Measurements from ENCODE around the gene FALEC.

FALEC gene

DNA sequence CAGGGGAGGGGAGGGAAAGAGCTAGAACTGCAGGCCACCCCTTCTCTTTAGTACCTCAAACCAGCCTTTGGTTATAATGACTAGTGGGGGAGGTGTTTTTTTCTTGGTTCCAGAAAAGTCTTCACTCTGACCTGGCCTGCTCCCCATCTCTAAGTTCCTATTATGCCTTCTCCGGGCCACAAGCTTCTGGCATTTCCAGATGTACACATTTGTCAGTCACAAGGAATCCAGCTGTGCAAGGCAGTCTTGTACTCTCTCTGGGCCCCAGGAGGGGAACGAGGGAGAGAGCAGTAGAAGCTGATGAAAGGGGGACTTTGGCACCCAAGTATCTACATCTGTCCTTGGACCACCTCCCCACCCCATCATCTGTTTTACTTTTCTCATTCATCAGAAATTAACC is 2.7 kb upstream of the FALEC start:
- no peak for DNase-seq

GRCh38 chr1:150513351-150513791 is 2.2 kb upstream of the FALEC start:
- DNase-seq = no peak

- no peak for DNase-seq
Observed at GRCh38 chr1:150514260-150514659, 1.3 kb upstream of the FALEC start.

DNA sequence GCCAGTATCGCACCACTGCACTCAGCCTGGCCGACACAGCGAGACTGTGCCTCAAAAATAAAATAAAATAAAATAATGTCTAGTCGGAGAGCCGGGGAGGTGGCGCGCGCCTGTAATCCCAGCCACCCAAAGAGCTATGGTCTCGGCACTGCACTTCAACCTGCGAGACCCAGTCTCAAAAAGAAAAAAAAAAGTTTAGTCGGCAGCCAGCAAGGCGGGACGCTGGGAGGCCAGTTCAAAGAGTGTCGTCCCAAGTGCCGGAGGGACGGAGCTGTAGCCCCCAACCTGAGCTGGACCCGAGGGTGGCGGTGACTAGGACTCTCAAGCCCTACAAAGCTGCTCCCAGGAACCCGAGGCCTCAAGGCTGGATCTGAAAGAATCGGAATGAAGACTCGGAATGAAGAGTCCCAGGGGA is 632 bp upstream of the FALEC start:
- DNase-seq = no peak

GRCh38 chr1:150516050-150516591 is 569 bp downstream of the FALEC start:
- no peak for DNase-seq

- DNase-seq = peak in 1 of 2 experiments; percentile 2
Observed at GRCh38 chr1:150516616-150517015, 1.1 kb downstream of the FALEC start.

- DNase-seq = no peak
Observed at GRCh38 chr1:150521196-150521968, 5.8 kb downstream of the FALEC start.

GRCh38 chr1:150525348-150525747 is 9.8 kb downstream of the FALEC start:
- no peak for DNase-seq

- DNase-seq = no peak
Observed at GRCh38 chr1:150528196-150528595, 12.6 kb downstream of the FALEC start.

GRCh38 chr1:150529017-150529416 is 13.5 kb downstream of the FALEC start:
- DNase-seq = no peak

DNA sequence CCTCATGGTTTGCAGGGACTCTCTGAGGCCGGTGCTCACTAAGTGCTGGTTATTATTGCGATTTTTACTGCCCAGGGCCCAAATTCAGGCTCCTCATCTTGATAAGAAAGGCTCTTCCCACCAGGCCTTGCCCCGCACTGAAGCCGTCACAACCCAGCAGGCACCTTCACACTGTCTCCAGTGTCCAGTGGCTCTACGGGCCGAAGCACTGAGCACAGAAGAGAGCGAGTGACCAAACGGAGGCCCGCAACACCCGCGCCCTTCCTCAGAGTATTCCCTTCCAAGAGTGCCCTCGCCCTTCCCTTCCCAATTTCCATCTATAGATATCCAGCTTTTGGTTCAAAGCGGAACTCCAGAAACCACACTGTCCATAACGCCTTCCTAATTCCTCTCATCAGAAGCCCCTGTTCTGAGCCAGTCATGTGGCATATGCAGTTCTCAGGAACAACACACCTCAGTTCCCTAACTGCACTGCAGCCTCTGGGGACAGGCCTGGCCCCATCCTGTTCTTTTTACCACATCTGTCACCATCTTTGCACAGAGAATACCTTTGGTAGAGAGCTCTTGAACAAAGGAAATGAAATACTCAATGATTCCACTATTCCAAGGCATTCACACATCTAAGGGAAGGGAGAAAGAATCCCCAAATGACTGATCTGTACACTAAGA is 15.1 kb downstream of the FALEC start:
- DNase-seq = no peak

- DNase-seq = no peak
Observed at GRCh38 chr1:150532860-150533259, 17.3 kb downstream of the FALEC start.

DNA sequence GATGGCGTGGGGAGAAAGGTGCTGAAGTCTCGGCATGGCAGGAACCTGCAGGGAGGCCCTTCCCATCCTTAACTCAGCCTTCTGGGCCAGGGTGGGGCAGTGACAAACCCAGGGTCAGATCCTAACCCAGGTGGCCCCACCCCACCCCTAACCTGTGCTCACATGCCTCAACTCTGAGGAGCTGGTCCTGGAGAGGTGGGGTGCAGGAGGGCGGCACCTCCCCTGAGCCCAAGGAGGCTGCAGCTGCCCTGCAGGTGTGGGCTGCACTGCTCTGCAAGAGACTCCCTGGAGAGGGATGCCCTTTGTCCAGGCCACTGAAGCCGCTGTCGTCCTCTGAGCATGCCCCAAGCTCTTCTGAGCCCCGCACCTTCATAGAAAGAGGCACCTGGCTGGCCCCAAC is 18.4 kb downstream of the FALEC start:
- no peak for DNase-seq

DNA sequence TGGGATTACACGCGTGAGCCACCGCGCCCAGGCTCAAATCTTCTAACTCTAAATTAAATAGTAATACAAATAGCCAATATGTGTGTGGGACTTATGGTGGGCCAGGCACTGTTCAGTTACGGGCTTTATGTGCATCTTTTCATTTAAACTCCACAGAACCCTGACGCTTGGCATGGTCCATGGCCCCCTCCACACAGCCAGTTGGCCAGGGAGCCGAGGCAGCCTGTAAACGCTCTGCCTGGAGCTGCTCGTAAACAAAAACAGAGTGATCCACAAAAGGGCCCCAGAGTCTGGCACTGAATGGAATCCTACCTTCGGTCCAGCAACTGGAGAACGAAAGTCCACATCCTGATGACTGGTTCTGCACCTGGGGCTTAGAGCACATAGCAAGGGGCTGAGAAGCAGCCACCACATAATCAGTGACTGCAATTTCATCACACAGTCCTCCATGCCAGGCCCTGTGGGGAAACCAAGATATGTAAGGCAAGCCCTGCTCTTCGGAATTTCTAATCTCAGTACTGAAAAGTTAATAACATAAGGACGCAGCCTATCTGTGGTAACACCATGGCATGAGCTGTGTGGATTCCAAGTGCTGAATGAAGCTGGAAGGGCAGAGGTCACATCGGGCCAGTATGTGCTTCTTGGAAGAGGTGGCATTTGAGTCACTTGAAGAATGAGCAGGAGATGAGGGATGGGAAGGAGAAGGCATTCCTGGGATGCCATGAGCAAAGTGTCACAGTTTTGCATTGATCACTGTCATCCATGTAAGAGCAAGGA is 20.1 kb downstream of the FALEC start:
- DNase-seq = peak in 1 of 2 experiments; percentile 33

GRCh38 chr1:150536836-150537731 is 21.5 kb downstream of the FALEC start:
- DNase-seq = no peak

DNA sequence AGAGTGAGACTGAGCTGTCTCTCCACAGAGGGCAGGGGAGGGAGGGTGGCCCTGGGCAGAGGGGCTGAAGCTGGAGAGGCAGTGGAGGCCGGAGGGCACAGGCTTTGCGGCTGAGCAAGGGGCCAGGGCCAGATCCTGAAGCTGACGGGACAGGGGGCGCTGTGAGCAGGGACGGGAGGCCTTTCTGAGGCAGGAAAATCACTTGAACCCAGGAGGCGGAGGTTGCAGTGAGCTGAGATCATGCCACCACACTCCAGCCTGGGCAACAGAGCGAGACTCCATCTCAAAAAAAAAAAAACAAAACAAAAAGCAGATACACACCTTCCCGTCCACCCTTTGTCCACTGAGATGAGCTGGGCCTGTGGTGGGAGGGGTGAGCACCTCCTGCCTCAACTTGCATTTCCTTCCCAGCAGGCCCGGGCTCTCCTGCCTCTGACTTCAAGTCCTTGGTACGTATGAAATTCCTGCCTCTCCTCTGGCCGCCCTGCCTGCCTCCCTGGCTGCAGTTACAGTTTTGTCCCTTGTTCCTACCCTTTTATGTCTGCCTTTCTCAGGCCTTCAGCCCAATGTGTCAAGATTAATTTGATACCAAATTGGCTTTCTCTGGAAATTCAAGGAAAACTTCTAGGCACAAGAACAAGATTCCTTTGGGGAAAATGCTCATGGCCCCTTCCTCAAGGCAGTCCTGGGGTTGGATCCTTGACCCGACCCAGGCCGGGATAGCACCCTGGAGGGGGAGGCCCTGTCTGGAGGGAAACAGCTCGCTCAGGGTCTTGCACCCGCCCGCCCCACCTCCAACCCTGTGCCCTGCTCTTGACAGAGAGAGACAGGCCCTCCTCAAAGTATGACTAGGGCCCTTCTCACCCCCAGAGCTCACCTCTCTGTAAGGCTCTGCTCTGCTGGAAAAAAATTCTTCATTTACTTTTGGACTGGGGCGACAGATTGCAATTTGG is 22.5 kb downstream of the FALEC start:
- peak in 1 of 2 experiments; percentile 49 for DNase-seq

GRCh38 chr1:150543500-150544143 is 28.1 kb downstream of the FALEC start:
- DNase-seq = no peak

DNA sequence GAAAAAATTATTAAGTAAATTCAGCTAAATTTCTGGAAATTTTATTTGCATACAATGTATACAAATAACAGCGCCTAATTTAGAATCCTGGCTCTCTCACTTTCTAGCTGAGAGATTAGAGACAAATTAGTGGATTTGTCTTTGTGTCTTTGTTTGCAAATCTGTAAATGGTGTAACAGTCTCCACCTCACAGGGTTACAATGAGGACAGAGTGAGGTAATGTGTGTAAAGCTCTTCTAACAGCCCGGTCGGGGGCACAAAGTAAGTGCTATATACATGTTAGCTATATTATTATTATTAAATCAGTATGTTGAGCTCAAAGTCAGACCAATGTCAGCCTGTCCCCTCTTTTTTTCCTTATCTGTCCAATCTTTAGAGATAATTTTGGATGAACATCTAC is 28.7 kb downstream of the FALEC start:
- DNase-seq = no peak

DNA sequence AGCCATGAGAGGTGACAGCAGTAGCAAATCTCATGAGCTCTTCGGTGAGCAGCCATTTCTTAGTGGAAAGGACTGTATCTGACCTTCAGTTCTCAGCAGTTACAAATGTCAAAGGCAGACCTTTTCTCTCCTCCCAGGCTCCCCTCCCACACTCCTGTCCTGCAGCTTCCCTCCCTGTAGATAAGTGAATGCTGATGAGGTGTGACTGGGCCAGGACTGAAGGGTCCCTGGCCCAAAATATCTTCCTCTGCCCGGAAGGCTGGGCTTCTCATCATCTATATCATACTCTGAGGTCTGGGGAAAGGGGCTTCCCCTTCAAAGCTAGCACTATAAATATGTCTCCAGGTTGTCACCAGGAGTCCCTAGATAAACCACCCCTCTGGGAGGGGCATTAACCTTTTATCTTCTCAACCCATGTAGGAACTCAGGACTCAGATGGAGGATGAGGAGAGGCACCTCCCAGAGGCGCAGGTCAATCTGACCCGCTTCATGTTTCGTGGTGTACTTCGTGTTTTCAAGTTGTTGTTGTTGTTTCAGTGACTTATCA is 30.0 kb downstream of the FALEC start:
- no peak for DNase-seq

DNA sequence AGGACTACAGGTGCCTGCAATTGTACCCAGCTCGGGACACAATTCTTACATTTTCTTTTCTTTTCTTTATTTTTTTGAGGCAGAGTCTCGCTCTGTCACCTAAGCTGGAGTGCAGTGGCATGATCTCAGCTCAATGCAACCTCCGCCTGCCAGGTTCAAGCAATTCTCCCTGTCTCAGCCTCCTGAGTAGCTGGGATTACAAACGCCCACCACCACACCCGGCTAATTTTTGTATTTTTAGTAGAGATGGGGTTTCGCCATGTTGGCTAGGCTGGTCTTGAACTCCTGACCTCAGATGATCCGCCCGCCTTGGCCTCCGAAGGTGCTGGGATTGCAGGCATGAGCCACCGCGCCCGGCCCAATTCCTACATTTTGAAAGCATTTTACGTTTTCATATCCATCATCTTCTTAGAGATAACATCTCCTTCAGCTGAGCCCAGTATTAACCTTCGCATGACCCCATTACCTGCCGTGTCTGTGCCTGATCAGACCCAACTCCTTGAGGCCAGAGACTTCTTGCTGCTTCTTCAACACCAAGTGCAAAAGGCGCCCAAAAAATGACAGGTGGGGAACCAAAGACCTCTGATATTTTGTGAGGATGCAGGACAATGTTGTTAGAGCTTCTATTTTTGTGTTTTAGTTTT is 30.9 kb downstream of the FALEC start:
- DNase-seq = no peak
